ENCODE results near the gene PRDM5.

DNA sequence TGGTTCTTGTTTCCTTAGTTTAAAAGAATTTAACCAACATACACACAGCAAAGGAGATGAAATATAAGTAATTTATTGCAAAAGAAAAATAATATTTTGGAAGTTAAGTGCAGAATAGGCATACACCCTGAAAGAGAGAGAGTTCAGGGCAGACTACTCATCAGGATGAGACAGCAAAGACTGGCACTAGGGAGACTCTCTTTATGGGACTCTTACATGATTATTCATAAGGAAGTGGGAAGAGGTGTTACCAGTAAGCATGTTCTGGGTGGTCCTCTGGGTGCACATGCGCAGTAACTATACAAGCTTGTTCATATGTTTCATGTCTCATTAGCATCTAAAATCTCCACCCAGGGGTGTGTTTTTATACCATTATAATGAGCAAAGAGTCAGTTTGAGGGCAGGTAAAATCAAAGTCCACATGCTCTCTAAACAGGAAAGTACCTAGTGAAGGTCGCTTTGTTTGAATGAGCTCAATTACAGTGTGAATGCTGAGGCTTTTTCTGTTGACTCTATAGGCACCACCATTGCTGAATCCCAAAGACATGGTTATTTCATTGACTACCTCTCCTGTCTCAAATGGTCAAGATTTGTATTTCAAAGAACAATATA lies 38.2 kb upstream of the PRDM5 start:
- TF ChIP-seq, protein P1, sequence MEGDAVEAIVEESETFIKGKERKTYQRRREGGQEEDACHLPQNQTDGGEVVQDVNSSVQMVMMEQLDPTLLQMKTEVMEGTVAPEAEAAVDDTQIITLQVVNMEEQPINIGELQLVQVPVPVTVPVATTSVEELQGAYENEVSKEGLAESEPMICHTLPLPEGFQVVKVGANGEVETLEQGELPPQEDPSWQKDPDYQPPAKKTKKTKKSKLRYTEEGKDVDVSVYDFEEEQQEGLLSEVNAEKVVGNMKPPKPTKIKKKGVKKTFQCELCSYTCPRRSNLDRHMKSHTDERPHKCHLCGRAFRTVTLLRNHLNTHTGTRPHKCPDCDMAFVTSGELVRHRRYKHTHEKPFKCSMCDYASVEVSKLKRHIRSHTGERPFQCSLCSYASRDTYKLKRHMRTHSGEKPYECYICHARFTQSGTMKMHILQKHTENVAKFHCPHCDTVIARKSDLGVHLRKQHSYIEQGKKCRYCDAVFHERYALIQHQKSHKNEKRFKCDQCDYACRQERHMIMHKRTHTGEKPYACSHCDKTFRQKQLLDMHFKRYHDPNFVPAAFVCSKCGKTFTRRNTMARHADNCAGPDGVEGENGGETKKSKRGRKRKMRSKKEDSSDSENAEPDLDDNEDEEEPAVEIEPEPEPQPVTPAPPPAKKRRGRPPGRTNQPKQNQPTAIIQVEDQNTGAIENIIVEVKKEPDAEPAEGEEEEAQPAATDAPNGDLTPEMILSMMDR (IDR thresholded peaks at IDR 0.05) = no peak
- no peak for TF ChIP-seq ZFX (IDR thresholded peaks at IDR 0.05; ENCODE audit: borderline replicate concordance)

Data from 22Rv1 (cell line).